H1 (cell line): ENCODE data around the gene ITPRIPL2. TPM values are rescaled to one million over a fixed set of nuclear protein-coding genes. Genes with fewer than 3 reads are reported as not detected.

ENCODE experiments used
- CTCF ChIA-PET: fragments of 300-600 bp; sonication (Branson Sonifier 250); formaldehyde crosslinking; loops from one replicate; lab custom pipeline; 2021; ENCODE audit not compliant: partially characterized antibody; lab: Charles Lee
- POLR2A ChIA-PET: fragments of 300-600 bp; sonication (Branson Sonifier 250); formaldehyde crosslinking; loops from one replicate; lab custom pipeline; 2021; ENCODE audit warnings: inconsistent platforms; ENCODE audit not compliant: partially characterized antibody; lab: Charles Lee
- DNase-seq, 2 experiments: peaks; one replicate each; pipeline versions ENCODE4 v3.0.0 to v3.0.0-alpha.2; 2010 to 2022; ENCODE audit warnings: low spot score in 2 of 2, low read depth in 1 of 2, mixed read lengths in 1 of 2
- FAIRE-seq: peaks from 2 replicates; lab custom pipeline; 2011; peaks lifted over from hg19 to GRCh38; lab: Jason Lieb, UNC
- H2AFZ ChIP-seq: 2 replicates; pipeline ENCODE4 v1.8.1; 2012; ENCODE audit warnings: low read length, inconsistent platforms
- H2AK5ac ChIP-seq: 2 replicates; pipeline ENCODE4 v1.6.1; 2013; ENCODE audit warnings: low read depth, low read length
- H2BK120ac ChIP-seq: replicated peaks from 2 replicates; pipeline ENCODE3; 2013; ENCODE audit warnings: low read depth, low read length, inconsistent platforms
- H2BK12ac ChIP-seq: 2 replicates; pipeline ENCODE4 v1.6.1; 2013; ENCODE audit warnings: low read depth, low read length
- H2BK15ac ChIP-seq: 2 replicates; pipeline ENCODE4 v1.6.1; 2013; ENCODE audit warnings: low read length
- H2BK20ac ChIP-seq: 2 replicates; pipeline ENCODE4 v1.6.1; 2013; ENCODE audit warnings: low read length
- H2BK5ac ChIP-seq: 2 replicates; pipeline ENCODE4 v1.6.1; 2013; ENCODE audit warnings: low read depth, low read length
- H3K14ac ChIP-seq: 2 replicates; pipeline ENCODE4 v1.6.1; 2013; ENCODE audit warnings: inconsistent platforms; ENCODE audit not compliant: insufficient read length
- H3K18ac ChIP-seq: 2 replicates; pipeline ENCODE4 v1.6.1; 2013; ENCODE audit warnings: low read length; ENCODE audit errors: extremely low read depth
- H3K23ac ChIP-seq: 2 replicates; pipeline ENCODE4 v1.6.1; 2013; ENCODE audit warnings: inconsistent platforms; ENCODE audit not compliant: insufficient read length
- H3K23me2 ChIP-seq: 2 replicates; pipeline ENCODE4 v1.6.1; 2013; ENCODE audit warnings: low read depth, low read length
- H3K27ac ChIP-seq: 2 replicates; pipeline ENCODE4 v1.6.1; 2011; ENCODE audit warnings: low read depth, low read length, inconsistent platforms
- H3K27me3 ChIP-seq, 4 experiments: replicated peaks in 1 of 4; 1 replicate in 1 of 4; 2 replicates in 3 of 4; pipeline versions ENCODE4 v1.6.1 to v1.8.1; 2011 to 2013; ENCODE audit warnings: low read length in 3 of 4, mild to moderate bottlenecking in 3 of 4, inconsistent platforms in 2 of 4, mixed read lengths in 2 of 4, moderate library complexity in 1 of 4; ENCODE audit not compliant: control insufficient read depth in 3 of 4, insufficient read depth in 3 of 4; ENCODE audit errors: extremely low read depth in 1 of 4
- H3K36me3 ChIP-seq, 4 experiments: 2 replicates each; pipeline versions ENCODE4 v1.6.1 to v1.8.1; 2011 to 2013; ENCODE audit warnings: mild to moderate bottlenecking in 4 of 4, low read length in 3 of 4, moderate library complexity in 2 of 4, control low read depth in 1 of 4, inconsistent platforms in 1 of 4; ENCODE audit not compliant: insufficient read depth in 4 of 4, control insufficient read depth in 2 of 4
- H3K4ac ChIP-seq: replicated peaks from 2 replicates; pipeline ENCODE3; 2013; ENCODE audit warnings: low read length, low read depth, mixed read lengths, inconsistent platforms; ENCODE audit not compliant: insufficient read length
- H3K4me1 ChIP-seq, 4 experiments: replicated peaks in 1 of 4; 1 replicate in 1 of 4; 2 replicates in 3 of 4; pipeline versions ENCODE4 v1.6.1 to v1.8.1; 2011 to 2013; ENCODE audit warnings: low read length in 3 of 4, inconsistent platforms in 2 of 4, mixed read lengths in 1 of 4; ENCODE audit not compliant: insufficient read depth in 4 of 4, control insufficient read depth in 3 of 4
- H3K4me2 ChIP-seq, 2 experiments: 2 replicates each; pipeline versions ENCODE4 v1.6.1 to v1.8.1; 2011 to 2013; ENCODE audit warnings: low read depth in 2 of 2, low read length in 2 of 2, control low read depth in 1 of 2, inconsistent platforms in 1 of 2, mild to moderate bottlenecking in 1 of 2; ENCODE audit not compliant: insufficient read depth in 1 of 2
- H3K4me3 ChIP-seq, 4 experiments: fragments of 200-600, 300-600 bp in 1 of 4; sonication (generic), shearing (Covaris generic), sonication (Bioruptor Twin) in 1 of 4; 2 replicates each; pipeline versions ENCODE4 v1.5.1 to v1.8.1; 2011 to 2016; ENCODE audit warnings: low read length in 4 of 4, low read depth in 3 of 4, control low read depth in 2 of 4, inconsistent platforms in 2 of 4, mild to moderate bottlenecking in 2 of 4, mixed read lengths in 1 of 4, moderate library complexity in 1 of 4; ENCODE audit not compliant: insufficient read depth in 2 of 4; ENCODE audit errors: extremely low read depth in 1 of 4
- H3K56ac ChIP-seq: replicated peaks from 2 replicates; pipeline ENCODE3; 2013; ENCODE audit warnings: low read depth, mild to moderate bottlenecking, mixed read lengths, low read length, inconsistent platforms; ENCODE audit not compliant: insufficient read length
- H3K79me1 ChIP-seq: 2 replicates; pipeline ENCODE4 v1.6.1; 2013; ENCODE audit warnings: low read depth, low read length, control low read depth
- H3K79me2 ChIP-seq, 2 experiments: 2 replicates each; pipeline versions ENCODE4 v1.6.1 to v1.8.1; 2012 to 2013; ENCODE audit warnings: low read length in 2 of 2, mild to moderate bottlenecking in 2 of 2, inconsistent platforms in 1 of 2; ENCODE audit not compliant: insufficient read depth in 2 of 2, control insufficient read depth in 1 of 2
- H3K9ac ChIP-seq, 4 experiments: replicated peaks in 1 of 4; 1 replicate in 1 of 4; 2 replicates in 3 of 4; pipeline versions ENCODE4 v1.6.1 to v1.8.1; 2011 to 2013; ENCODE audit warnings: low read depth in 3 of 4, low read length in 3 of 4, control low read depth in 2 of 4, mild to moderate bottlenecking in 2 of 4, moderate library complexity in 2 of 4, inconsistent platforms in 1 of 4; ENCODE audit errors: extremely low read depth in 1 of 4
- H3K9me3 ChIP-seq, 2 experiments: 2 replicates each; pipeline versions ENCODE4 v1.6.1 to v1.8.1; 2012 to 2013; ENCODE audit warnings: mild to moderate bottlenecking in 2 of 2, moderate library complexity in 2 of 2, control low read depth in 1 of 2, inconsistent platforms in 1 of 2, low read depth in 1 of 2, low read length in 1 of 2, mixed read lengths in 1 of 2; ENCODE audit not compliant: insufficient read depth in 2 of 2
- H4K20me1 ChIP-seq, 2 experiments: replicated peaks in 1 of 2; 2 replicates each; pipeline versions ENCODE3 to v1.8.1; 2011 to 2013; ENCODE audit warnings: inconsistent platforms in 2 of 2, low read length in 2 of 2, mild to moderate bottlenecking in 1 of 2; ENCODE audit not compliant: insufficient read depth in 2 of 2, control insufficient read depth in 1 of 2
- H4K5ac ChIP-seq: 2 replicates; pipeline ENCODE4 v1.6.1; 2013; ENCODE audit warnings: low read length, low read depth, mixed read lengths, inconsistent platforms; ENCODE audit not compliant: insufficient read length
- H4K8ac ChIP-seq: 2 replicates; pipeline ENCODE4 v1.8.0; 2013; ENCODE audit warnings: mild to moderate bottlenecking, moderate library complexity, low read length, inconsistent platforms; ENCODE audit not compliant: insufficient read depth; ENCODE audit errors: extremely low read depth
- H4K91ac ChIP-seq: replicated peaks from 2 replicates; pipeline ENCODE3; 2013; ENCODE audit warnings: low read length, mixed read lengths, inconsistent platforms; ENCODE audit not compliant: insufficient read length
- ATF2 ChIP-seq: IDR thresholded peaks from 2 replicates; pipeline ENCODE4 v1.6.1; 2012; ENCODE audit warnings: low read length, inconsistent platforms
- CEBPB ChIP-seq: IDR thresholded peaks from 2 replicates; pipeline ENCODE4 v1.6.1; 2012; ENCODE audit warnings: low read depth, low read length
- CHD1 ChIP-seq: IDR thresholded peaks from 2 replicates; pipeline ENCODE4 v1.6.1; 2012; ENCODE audit warnings: low read depth, low read length, improper control_type of control experiment
- EGR1 ChIP-seq: IDR thresholded peaks from 2 replicates; pipeline ENCODE4 v1.6.1; 2011; ENCODE audit warnings: low read depth, low read length, borderline replicate concordance
- JUND ChIP-seq: IDR thresholded peaks from 2 replicates; pipeline ENCODE4 v1.6.1; 2011; ENCODE audit warnings: mild to moderate bottlenecking, improper control_type of control experiment, low read length
- SIN3A ChIP-seq, 2 experiments: IDR thresholded peaks in 1 of 2; conservative IDR thresholded peaks in 1 of 2; 2 replicates each; pipeline ENCODE4 v1.6.1; 2011 to 2012; ENCODE audit warnings: low read length in 2 of 2, improper control_type of control experiment in 1 of 2, low read depth in 1 of 2, mild to moderate bottlenecking in 1 of 2
- SIX5 ChIP-seq: IDR thresholded peaks from 2 replicates; pipeline ENCODE4 v1.6.1; 2011; ENCODE audit warnings: mild to moderate bottlenecking, low read depth, low read length
- SP2 ChIP-seq: IDR thresholded peaks from 2 replicates; pipeline ENCODE4 v1.6.1; 2012; ENCODE audit warnings: mild to moderate bottlenecking, low read length, inconsistent platforms
- WGBS, 2 experiments: shearing (Covaris generic) in 1 of 2; methylation state at CpG; one replicate each; pipeline versions ENCODE4 v1.1.6 to v1.1.7; 2013 to 2015; ENCODE audit warnings: low lambda C conversion rate in 2 of 2, mixed read lengths in 2 of 2, inconsistent platforms in 1 of 2, low coverage in 1 of 2, missing lambda C conversion rate in 1 of 2; ENCODE audit not compliant: insufficient replicate concordance in 2 of 2, insufficient coverage in 1 of 2, insufficient read length in 1 of 2; ENCODE audit errors: extremely low coverage in 1 of 2, missing lambda C conversion rate in 1 of 2; 5-methylcytosine and 5-hydroxymethylcytosine counted together
- polyA plus RNA-seq, 7 experiments: library from polyadenylated mRNA; depleted of rRNA in 3 of 7; stranded (reverse) in 5 of 7; unstranded in 2 of 7; fragments of >200 nt in 5 of 7; fragments of 200-250 nt in 2 of 7; gene quantifications; 1 replicate in 5 of 7; 2 replicates in 1 of 7; 4 replicates in 1 of 7; pipeline versions ENCODE4 v1.2.1 to v1.2.3, GENCODE V29; 2011 to 2013; ENCODE audit warnings: missing spikeins in 2 of 7, mixed read lengths in 2 of 7
- total RNA-seq: library from RNA; stranded (reverse); fragmentation: NEBNext Ultra II Directional; extraction: Animal tissue kit (Norgen Biotek cat#: 25700); gene quantifications from 2 replicates; pipeline ENCODE4 v1.2.1, GENCODE V29; 2021

The ITPRIPL2 gene
- total and polyA plus RNA-seq, 2 of the 8 experiments (the other 6 are each of a cell fraction or from before 2014, with no cell fraction given), result 1.1 to 3.4 TPM

- Histone ChIP-seq H3K27ac (no peak overlapping the region), H2BK15ac (no peak overlapping the region), H3K79me1 (no peaks in the 10 kb centered on the region), H3K4me1 (peaks cover 0 to 11% (median 6%) of the 10 kb centered on the region in 4 experiments; a peak in 5 of 7 replicates), H4K20me1 (no peaks in the 10 kb centered on the region), H3K9ac (no peak overlapping the region), H3K18ac (no peak overlapping the region), H3K36me3 (no peaks in the 10 kb centered on the region), H3K4ac (no peak overlapping the region), H4K8ac (no peak overlapping the region), H3K4me3 (no peak overlapping the region), H3K23ac (no peak overlapping the region), H2BK12ac (no peak overlapping the region), H4K91ac (no peak overlapping the region), H2BK20ac (no peak overlapping the region), H3K4me2 (no peak overlapping the region), H2BK120ac (no peak overlapping the region), H4K5ac (no peak overlapping the region), H2AK5ac (no peak overlapping the region), H3K56ac (no peak overlapping the region), H3K27me3 (no peaks in the 10 kb centered on the region), H2BK5ac (no peak overlapping the region), H3K9me3 (no peaks in the 10 kb centered on the region), H2AFZ (no peak overlapping the region), H3K23me2 (no peaks in the 10 kb centered on the region), H3K14ac (no peak overlapping the region), H3K79me2 (no peaks in the 10 kb centered on the region)
- FAIRE-seq, result no peak
- POLR2A ChIA-PET, result interaction anchor here (0.6 kb wide), 1 partner anchor 39 kb away, joined by 3 read pairs; no protein-coding TSS in a partner anchor
- TF ChIP-seq SIX5, result no peak
- TF ChIP-seq CHD1, result no peak
- no peak for TF ChIP-seq CEBPB
- TF ChIP-seq ATF2, result no peak
- no peak for TF ChIP-seq SP2
- no peak for TF ChIP-seq EGR1
- no peak for TF ChIP-seq SIN3A (conservative IDR thresholded peaks at IDR 0.05 in 1 of 2, IDR thresholded peaks at IDR 0.05 in 1 of 2; ENCODE audit: low read depth in 1 of 2, low read length in 2 of 2)
- no peak for TF ChIP-seq JUND
- 97% methylated on average over 1 of the region's 1 CpG; no CpG with 5 or more reads in 1 of the 2 experiments for WGBS, 2 experiments
- CTCF ChIA-PET, result interaction anchor here (0.7 to 1.4 kb wide), 3 partner anchors 11 to 47 kb away, joined by 3 read pairs; no protein-coding TSS in a partner anchor
- no peak for DNase-seq
Measured at GRCh38 chr16:19133600-19133999, 19.8 kb downstream of the ITPRIPL2 start.
